Activated CD4-positive, alpha-beta T cell treated with anti-CD3 and anti-CD28 coated beads, Interleukin-2, Interleukin-6, amounts not matched to agents 100 ng/mL and 50 ng/mL, durations not matched to agents 16 hours and 8 hours (primary cell): ENCODE results near the gene MOSPD3.
"Not testable (repeated sequence)": the region's sequence is repeated elsewhere in the genome, so short reads cannot be mapped to it uniquely, and the experiment has no call there.

ENCODE experiments used
- DNase-seq: peaks from one replicate; pipeline ENCODE4 v3.0.0-alpha.2; 2020

Gene MOSPD3

GRCh38 chr7:100611983-100612729 is at the start of gene MOSPD3:
MOSPD3 (plus strand) TSS chr7:100612540; CDS start chr7:100612792, 252 bp downstream.
- DNase-seq: peak; percentile 99

GRCh38 chr7:100563100-100563564 is 49.2 kb upstream of the MOSPD3 start:
- DNase-seq: no peak

- peak; percentile 85 for DNase-seq
These were observed 48.4 kb upstream of the MOSPD3 start for GRCh38 chr7:100563809-100564400.

GRCh38 chr7:100564405-100564804 is 47.9 kb upstream of the MOSPD3 start:
- not testable (repeated sequence) for DNase-seq

GRCh38 chr7:100565133-100565571 is 47.2 kb upstream of the MOSPD3 start:
- no peak for DNase-seq

GRCh38 chr7:100566018-100566531 is 46.3 kb upstream of the MOSPD3 start:
- DNase-seq: no peak

GRCh38 chr7:100567031-100567730 is 45.2 kb upstream of the MOSPD3 start:
- no peak for DNase-seq

- no peak for DNase-seq
These were observed 44.6 kb upstream of the MOSPD3 start for GRCh38 chr7:100567751-100568175.

GRCh38 chr7:100568176-100568895 is 44.0 kb upstream of the MOSPD3 start:
- no peak for DNase-seq

GRCh38 chr7:100568896-100569844 is 43.2 kb upstream of the MOSPD3 start:
- DNase-seq: peak; percentile 58

- no peak for DNase-seq
These were observed 41.1 kb upstream of the MOSPD3 start for GRCh38 chr7:100570954-100571828.

- no peak for DNase-seq
These were observed 40.6 kb upstream of the MOSPD3 start for GRCh38 chr7:100571829-100572116.

- DNase-seq: no peak
These were observed 39.9 kb upstream of the MOSPD3 start for GRCh38 chr7:100572281-100572948.

- no peak for DNase-seq
These were observed 39.2 kb upstream of the MOSPD3 start for GRCh38 chr7:100572949-100573675.

GRCh38 chr7:100573691-100574361 is 38.5 kb upstream of the MOSPD3 start, which contains the start of gene SAP25:
SAP25 (minus strand) TSS chr7:100573900; CDS start chr7:100573742, 158 bp downstream.
- no peak for DNase-seq

GRCh38 chr7:100574362-100575205 is 37.8 kb upstream of the MOSPD3 start:
- DNase-seq: no peak

GRCh38 chr7:100575206-100575631 is 37.1 kb upstream of the MOSPD3 start:
- no peak for DNase-seq
